H1 (cell line): ENCODE data around the gene FAM170B. TPM values are rescaled to one million over a fixed set of nuclear protein-coding genes. Genes with fewer than 3 reads are reported as not detected.

Source experiments
- EZH2 ChIP-seq: fragments of 200-600 bp; sonication (generic); IDR thresholded peaks from 2 replicates; pipeline ENCODE4 v1.7.1; 2012; ENCODE audit warnings: low read depth, mild to moderate bottlenecking, moderate library complexity, low read length, inconsistent platforms; ENCODE audit not compliant: severe bottlenecking
- RAD21 ChIP-seq, 2 experiments: IDR thresholded peaks in 1 of 2; conservative IDR thresholded peaks in 1 of 2; 2 replicates each; pipeline ENCODE4 v1.6.1; 2011; ENCODE audit warnings: low read depth in 2 of 2, low read length in 2 of 2, improper control_type of control experiment in 1 of 2, inconsistent platforms in 1 of 2, mild to moderate bottlenecking in 1 of 2, moderate library complexity in 1 of 2
- polyA plus RNA-seq, 7 experiments: library from polyadenylated mRNA; depleted of rRNA in 3 of 7; stranded (reverse) in 5 of 7; unstranded in 2 of 7; fragments of >200 nt in 5 of 7; fragments of 200-250 nt in 2 of 7; gene quantifications; 1 replicate in 5 of 7; 2 replicates in 1 of 7; 4 replicates in 1 of 7; pipeline versions ENCODE4 v1.2.1 to v1.2.3, GENCODE V29; 2011 to 2013; ENCODE audit warnings: missing spikeins in 2 of 7, mixed read lengths in 2 of 7
- total RNA-seq: library from RNA; stranded (reverse); fragmentation: NEBNext Ultra II Directional; extraction: Animal tissue kit (Norgen Biotek cat#: 25700); gene quantifications from 2 replicates; pipeline ENCODE4 v1.2.1, GENCODE V29; 2021

The FAM170B gene
- total and polyA plus RNA-seq, 2 of the 8 experiments (the other 6 are each of a cell fraction or from before 2014, with no cell fraction given), result not detected

- TF ChIP-seq RAD21 (IDR thresholded peaks at IDR 0.05 in 1 of 2, conservative IDR thresholded peaks at IDR 0.05 in 1 of 2; ENCODE audit: low read depth in 2 of 2, low read length in 2 of 2) (no peak), EZH2 (no peak)
Measured at GRCh38 chr10:49151025-49151445, 17.2 kb upstream of the FAM170B start (continued).
